ENCODE measurements around the gene TMED8. TPM values are rescaled to one million over a fixed set of nuclear protein-coding genes. Genes with fewer than 3 reads are reported as not detected.

Gene TMED8
- total RNA-seq, 1 donor from 2014 or later: 15.3 TPM

DNA sequence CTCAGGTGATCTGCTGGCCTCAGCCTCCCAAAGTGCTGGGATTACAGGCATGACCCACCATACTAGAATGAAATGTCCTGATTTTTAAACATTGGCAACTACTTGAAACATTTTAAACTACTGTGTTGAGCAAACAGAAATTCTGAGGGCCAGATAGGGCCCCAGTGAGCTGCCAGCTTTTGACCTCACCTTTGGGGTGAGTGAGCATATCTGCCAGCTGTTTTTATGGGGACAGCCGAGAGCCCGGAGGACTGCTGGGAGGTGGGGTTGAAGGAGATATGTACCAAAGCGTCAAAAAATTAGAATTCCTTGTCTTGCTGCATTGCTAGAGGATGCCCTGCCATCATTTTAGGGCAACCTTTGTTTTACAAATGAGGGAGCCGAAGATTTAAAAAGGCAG, 53.3 kb downstream of the TMED8 start:
- no peak for DNase-seq (ENCODE audit: low spot score)

DNA sequence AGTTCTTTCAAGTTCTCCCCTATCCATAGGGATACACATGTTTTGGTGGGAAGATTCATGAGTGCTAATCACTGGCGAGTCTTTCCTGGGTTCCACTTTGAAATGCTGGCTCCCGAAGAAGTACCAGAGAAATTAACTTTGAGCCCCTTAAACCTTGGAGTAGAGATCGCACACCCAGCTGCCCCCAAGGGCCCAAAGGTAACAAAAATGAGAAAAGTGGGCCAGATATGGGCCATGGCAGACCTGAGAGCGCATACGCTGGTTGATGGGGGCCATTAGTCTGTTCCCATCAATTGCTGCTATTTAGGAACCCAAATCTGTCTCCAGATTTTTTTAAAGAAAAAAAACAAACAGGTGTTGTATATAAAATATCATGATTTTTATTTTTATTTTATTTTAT, 53.9 kb downstream of the TMED8 start:
- no peak for DNase-seq (ENCODE audit: low spot score)

DNA sequence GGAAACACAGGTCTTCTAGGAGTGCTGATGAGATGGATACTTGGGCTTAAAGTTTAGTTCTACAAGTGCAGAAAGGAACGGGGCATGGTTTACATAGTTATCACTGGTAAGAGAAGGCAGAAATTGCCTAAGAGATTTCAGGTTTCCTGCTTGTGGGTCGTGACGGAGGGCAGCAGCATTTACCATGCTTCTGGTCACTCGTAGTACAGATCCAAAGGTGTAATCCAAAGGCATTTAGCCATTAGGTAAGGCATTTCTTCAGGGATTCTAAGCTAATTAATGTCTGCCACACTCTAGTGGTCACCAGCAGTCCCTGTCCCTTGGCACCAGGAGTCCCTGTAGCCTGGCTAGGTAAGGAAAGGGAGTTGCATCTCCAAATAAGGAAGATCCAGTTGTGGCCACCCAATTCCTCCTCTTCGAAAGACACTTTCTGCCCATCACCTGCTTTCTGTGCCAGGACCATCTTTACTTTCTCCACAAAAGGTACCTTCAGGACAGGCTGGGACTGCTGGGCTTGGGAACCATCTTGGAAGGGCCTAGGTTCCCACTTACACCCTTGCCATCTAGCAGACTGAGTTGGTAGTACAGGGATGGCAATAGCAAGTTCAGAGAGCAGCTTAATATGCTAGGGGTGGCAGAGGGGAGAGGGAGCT, 54.5 kb downstream of the TMED8 start:
- peak; percentile 22 for DNase-seq (ENCODE audit: low spot score)

DNA sequence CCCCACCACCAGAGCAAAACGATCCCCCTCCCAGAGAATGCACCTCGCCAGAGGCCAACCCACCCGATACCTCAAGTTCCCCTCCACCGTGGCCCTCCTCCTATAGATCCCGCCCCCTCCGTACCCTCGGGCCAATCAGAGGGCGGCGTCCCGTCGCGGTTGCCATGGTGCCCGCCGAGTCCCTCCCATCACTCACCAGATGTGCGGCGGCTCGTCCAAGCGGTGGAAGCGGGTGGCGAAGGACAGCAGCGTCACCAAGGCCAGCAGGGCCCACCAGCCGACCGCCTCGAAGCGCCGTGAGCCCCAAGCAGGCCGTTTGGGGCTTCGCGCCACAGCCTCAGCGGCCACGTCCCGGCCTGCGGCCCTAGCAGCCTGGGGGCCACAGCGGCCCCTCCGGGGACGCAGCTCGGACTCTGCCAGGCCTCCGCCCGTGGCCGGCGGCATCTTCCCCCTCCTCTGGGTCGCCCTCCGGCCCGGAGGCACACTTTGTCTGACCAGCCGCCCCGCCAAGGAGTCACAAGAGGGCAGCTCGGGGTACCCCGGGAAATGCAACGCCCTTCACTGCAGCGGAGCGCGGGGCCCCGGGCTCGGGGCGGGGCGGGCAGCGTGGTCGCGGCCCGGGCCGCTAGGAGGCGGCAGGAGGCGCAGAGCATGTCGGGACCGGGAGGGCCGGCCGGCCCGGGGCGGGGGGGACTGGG, 56.5 kb downstream of the TMED8 start, which contains the start of gene POMT2:
Gene POMT2, minus strand, starts transcription at position 646 of the 698 bp plus-strand sequence. Its CDS starts 202 bp downstream, at position 444.
- peak; percentile 99 for DNase-seq (ENCODE audit: low spot score)

DNA sequence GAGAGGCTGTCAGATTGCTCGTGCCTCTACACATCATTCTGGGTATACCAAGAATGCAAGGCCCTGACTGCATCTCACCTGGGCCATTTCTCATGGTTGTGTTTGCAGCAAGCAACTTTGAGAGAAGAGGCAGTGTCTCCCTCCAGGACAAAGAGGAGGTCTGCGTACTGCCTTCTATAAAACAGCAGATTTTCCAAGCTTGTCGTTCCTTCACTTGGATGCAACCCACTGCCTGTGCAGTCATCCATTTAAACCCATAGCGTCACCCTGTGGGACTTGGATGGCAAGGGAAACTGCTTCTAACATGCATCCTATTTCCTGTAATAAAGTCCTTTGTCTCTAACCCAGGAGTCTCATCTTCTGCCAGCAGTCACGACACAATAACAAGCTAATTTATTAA, 57.5 kb downstream of the TMED8 start:
- DNase-seq (ENCODE audit: low spot score): no peak

DNA sequence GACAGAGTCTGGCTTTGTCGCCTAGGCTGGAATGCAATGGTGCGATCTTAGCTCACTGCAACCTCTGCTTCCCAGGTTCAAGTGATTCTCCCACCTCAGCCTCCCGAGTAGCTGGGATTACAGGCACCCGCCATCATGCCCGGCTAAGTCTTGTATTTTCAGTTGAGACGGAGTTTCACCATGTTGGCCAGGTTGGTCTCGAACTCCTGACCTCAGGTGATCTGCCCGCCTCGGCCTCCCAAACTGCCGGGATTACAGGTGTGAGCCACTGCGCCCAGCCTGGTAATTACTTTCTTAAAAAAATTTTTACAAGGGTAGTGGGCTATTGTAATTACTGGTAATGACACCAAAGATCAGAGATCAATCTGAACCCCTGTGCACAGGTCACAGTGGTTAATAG, 58.1 kb downstream of the TMED8 start:
- DNase-seq (ENCODE audit: low spot score): peak; percentile 33

GRCh38 chr14:77318006-77318553, 58.8 kb downstream of the TMED8 start:
- DNase-seq (ENCODE audit: low spot score): no peak

DNA sequence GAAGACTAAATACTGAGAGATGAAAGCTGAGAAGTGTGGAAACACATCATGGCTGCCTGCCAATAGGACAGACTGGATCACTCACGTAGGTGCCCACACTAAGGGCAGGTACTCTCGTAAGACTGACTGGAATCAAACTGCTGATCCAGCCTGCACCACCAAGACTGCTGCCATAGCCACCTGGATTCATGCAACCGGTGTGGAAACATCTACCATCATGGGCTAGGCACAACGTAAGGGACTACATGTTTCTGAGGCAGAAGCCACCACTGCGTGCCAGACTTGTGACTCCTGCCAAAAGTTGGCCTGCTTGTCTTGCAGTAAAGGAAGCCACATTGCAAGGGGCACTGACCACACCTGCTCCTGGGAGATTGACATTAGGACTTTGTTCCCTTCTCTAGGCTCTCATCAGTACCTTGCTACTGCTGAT, 60.0 kb downstream of the TMED8 start:
- DNase-seq (ENCODE audit: low spot score): peak; percentile 57

- no peak for DNase-seq (ENCODE audit: low spot score)
Measured at GRCh38 chr14:77316195-77316505, 60.7 kb downstream of the TMED8 start.

- peak; percentile 71 for DNase-seq (ENCODE audit: low spot score)
Measured at GRCh38 chr14:77314539-77315457, 62.1 kb downstream of the TMED8 start.

DNA sequence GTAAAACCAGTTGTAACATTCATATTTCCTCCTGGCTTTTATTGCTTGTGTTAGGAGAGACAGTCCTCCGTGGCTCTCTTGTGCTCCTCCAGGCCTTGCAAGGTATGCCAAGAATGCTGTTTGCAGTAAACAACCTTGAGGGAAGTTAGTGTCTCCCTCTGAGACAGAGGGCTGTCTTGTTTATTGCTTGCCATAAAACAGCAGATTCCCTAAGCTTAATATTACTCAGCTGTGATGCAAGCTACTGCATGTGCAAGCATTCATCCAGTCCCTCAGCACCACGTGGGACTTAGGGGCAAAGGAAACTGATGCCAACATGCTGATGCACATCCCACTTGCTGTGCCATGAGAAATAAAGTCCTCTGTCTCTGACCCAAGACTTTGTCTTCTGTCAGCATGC, 62.9 kb downstream of the TMED8 start:
- DNase-seq (ENCODE audit: low spot score): no peak

DNA sequence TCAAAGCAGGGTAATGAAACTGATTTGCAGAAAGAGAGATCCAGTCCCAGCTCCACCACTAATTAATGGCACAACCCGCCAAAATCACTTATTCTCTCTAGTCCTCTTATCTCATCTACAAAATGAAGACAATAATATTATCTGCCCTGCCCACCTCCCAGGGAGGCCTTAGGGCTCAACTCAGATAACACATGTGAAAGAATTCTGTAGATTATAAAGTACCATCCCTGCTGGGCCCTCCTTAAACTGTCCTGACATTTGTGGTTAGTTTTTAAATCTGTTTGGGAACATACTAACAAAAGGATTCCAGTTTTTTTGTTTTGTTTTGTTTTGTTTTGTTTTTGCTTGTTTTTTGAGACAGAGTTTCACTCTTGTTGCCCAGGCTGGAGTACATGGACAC, 63.5 kb downstream of the TMED8 start:
- DNase-seq (ENCODE audit: low spot score): no peak

- no peak for DNase-seq (ENCODE audit: low spot score)
Measured at GRCh38 chr14:77311217-77311616, 65.7 kb downstream of the TMED8 start.

- no peak for DNase-seq (ENCODE audit: low spot score)
Measured at GRCh38 chr14:77310026-77310425, 66.9 kb downstream of the TMED8 start.

GRCh38 chr14:77309131-77309530, 67.8 kb downstream of the TMED8 start:
- DNase-seq (ENCODE audit: low spot score): no peak

- DNase-seq (ENCODE audit: low spot score): peak; percentile 30
Measured at GRCh38 chr14:77306851-77307496, 69.9 kb downstream of the TMED8 start.

- peak; percentile 12 for DNase-seq (ENCODE audit: low spot score)
Measured at GRCh38 chr14:77306416-77306815, 70.5 kb downstream of the TMED8 start.

DNA sequence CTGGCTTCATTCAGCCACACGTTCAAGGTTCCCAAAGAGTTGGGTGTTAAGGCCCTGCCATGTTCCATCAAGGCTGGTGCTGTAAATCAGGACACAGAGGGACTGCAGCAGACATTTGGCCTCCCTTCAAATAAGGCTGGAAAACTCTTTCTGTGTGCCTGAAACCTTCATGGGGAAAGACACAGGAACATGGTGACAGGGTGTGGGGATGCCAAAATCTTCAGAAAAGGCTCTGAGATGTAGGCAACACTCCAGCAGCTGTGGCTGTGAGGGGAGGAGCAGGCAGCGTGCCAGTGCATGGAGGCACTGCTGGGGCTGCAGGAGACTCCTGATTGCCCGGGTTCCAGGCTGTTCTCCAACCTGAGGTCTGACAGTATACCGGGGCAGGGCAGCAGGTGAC, 71.2 kb downstream of the TMED8 start:
- DNase-seq (ENCODE audit: low spot score): peak; percentile 18

GRCh38 chr14:77303417-77304156, 73.3 kb downstream of the TMED8 start:
- peak; percentile 28 for DNase-seq (ENCODE audit: low spot score)

GRCh38 chr14:77302926-77303325, 74.0 kb downstream of the TMED8 start:
- DNase-seq (ENCODE audit: low spot score): no peak

Measured in mesenteric fat pad (tissue), 1 donor.